ENCODE results near the gene GKN1.

DNA sequence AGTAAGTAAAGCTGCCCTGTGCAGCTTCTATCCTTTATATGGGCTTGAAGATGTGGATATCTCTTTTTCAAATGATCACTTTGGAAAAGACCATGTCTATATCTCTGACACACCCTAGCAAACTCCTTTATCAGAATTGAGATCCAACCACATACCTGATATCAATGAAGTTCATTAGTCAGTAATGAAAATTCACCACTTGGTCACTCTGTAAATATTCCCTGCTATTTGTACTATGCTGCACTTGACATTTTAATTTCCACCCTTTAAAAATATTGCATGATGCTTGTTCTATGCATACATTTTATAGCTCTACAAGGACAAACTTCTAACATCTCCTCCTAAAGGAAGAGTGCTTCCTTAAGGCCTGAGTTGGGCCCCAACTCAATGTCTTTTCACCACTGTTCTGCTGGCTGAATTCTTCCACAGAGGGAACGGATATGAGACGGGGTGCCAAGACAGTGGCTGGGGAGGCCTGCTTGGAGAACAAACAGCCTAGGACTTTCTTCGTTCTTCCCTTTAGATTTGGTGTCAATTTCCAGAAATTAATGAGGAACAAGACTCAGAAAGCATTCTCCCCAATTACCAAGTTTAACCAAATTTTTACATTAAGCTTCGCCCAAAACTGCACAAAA, 21.4 kb upstream of the GKN1 start, which contains the start of gene GKN2:
- TF ChIP-seq GABPA (IDR thresholded peaks at IDR 0.05 in 1 of 2, conservative IDR thresholded peaks at IDR 0.05 in 1 of 2), result no peak
- no peak for TF ChIP-seq CTCF (IDR thresholded peaks at IDR 0.05; ENCODE audit: low read depth, low read length, missing input control)
- TF ChIP-seq RXRA (IDR thresholded peaks at IDR 0.05), result no peak
- TF ChIP-seq JUND (IDR thresholded peaks at IDR 0.05), result no peak
- TF ChIP-seq YY1 (IDR thresholded peaks at IDR 0.05), result no peak
- TF ChIP-seq TAF1 (conservative IDR thresholded peaks at IDR 0.05), result no peak
- TF ChIP-seq NR2F2 (IDR thresholded peaks at IDR 0.05), result no peak
- TF ChIP-seq HNF4G (IDR thresholded peaks at IDR 0.05), result no peak
- no peak for TF ChIP-seq ATF3 (IDR thresholded peaks at IDR 0.05)
- TF ChIP-seq, protein P1, sequence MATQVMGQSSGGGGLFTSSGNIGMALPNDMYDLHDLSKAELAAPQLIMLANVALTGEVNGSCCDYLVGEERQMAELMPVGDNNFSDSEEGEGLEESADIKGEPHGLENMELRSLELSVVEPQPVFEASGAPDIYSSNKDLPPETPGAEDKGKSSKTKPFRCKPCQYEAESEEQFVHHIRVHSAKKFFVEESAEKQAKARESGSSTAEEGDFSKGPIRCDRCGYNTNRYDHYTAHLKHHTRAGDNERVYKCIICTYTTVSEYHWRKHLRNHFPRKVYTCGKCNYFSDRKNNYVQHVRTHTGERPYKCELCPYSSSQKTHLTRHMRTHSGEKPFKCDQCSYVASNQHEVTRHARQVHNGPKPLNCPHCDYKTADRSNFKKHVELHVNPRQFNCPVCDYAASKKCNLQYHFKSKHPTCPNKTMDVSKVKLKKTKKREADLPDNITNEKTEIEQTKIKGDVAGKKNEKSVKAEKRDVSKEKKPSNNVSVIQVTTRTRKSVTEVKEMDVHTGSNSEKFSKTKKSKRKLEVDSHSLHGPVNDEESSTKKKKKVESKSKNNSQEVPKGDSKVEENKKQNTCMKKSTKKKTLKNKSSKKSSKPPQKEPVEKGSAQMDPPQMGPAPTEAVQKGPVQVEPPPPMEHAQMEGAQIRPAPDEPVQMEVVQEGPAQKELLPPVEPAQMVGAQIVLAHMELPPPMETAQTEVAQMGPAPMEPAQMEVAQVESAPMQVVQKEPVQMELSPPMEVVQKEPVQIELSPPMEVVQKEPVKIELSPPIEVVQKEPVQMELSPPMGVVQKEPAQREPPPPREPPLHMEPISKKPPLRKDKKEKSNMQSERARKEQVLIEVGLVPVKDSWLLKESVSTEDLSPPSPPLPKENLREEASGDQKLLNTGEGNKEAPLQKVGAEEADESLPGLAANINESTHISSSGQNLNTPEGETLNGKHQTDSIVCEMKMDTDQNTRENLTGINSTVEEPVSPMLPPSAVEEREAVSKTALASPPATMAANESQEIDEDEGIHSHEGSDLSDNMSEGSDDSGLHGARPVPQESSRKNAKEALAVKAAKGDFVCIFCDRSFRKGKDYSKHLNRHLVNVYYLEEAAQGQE (IDR thresholded peaks at IDR 0.05), result no peak
